Spleen (tissue), 11 donors: ENCODE results near the gene SERPINA3. TPM values are rescaled to one million over a fixed set of nuclear protein-coding genes. Genes with fewer than 3 reads are reported as not detected.
A peak's percentile ranks its signal among the peaks of the same experiment; 100 is the strongest.

Source experiments
- DNase-seq: peaks from one replicate; pipeline ENCODE4 v3.0.0-alpha.2; 2020
- H3K27ac ChIP-seq, 8 donors: fragments of 200-600 bp; sonication (generic) in 7 of 8; 1 replicate in 4 of 8; 2 replicates in 4 of 8; pipeline versions ENCODE4 v1.5.0 to v1.8.0; 2016 to 2021; ENCODE audit warnings: inconsistent platforms in 4 of 8, mild to moderate bottlenecking in 4 of 8, moderate library complexity in 1 of 8
- H3K27me3 ChIP-seq, 7 donors: fragments of 200-600 bp; sonication (generic) in 6 of 7; replicated peaks in 1 of 7; 1 replicate in 4 of 7; 2 replicates in 3 of 7; pipeline versions ENCODE4 v1.5.0 to v1.8.0; 2016 to 2021; ENCODE audit warnings: inconsistent platforms in 3 of 7, mild to moderate bottlenecking in 1 of 7
- H3K36me3 ChIP-seq, 6 donors: fragments of 200-600 bp; sonication (generic) in 5 of 6; 1 replicate in 4 of 6; 2 replicates in 2 of 6; pipeline versions ENCODE4 v1.5.0 to v1.8.0; 2016 to 2021; ENCODE audit warnings: inconsistent platforms in 2 of 6
- H3K4me1 ChIP-seq, 6 donors: fragments of 200-600 bp; sonication (generic) in 5 of 6; 1 replicate in 3 of 6; 2 replicates in 3 of 6; pipeline versions ENCODE4 v1.5.0 to v1.8.0; 2016 to 2021; ENCODE audit warnings: inconsistent platforms in 3 of 6
- H3K4me3 ChIP-seq, 8 donors: fragments of 200-600 bp; sonication (generic) in 7 of 8; 1 replicate in 4 of 8; 2 replicates in 4 of 8; pipeline versions ENCODE4 v1.5.0 to v1.8.0; 2016 to 2021; ENCODE audit warnings: inconsistent platforms in 4 of 8, mild to moderate bottlenecking in 4 of 8, moderate library complexity in 2 of 8
- H3K9me3 ChIP-seq, 8 donors: fragments of 200-600 bp; sonication (generic) in 7 of 8; 1 replicate in 4 of 8; 2 replicates in 4 of 8; pipeline versions ENCODE4 v1.5.0 to v1.8.0; 2016 to 2021; ENCODE audit warnings: inconsistent platforms in 4 of 8
- CTCF ChIP-seq, 11 experiments: fragments of 200-600 bp in 7 of 11; fragments of 450-650 bp in 4 of 11; sonication (generic) in 4 of 11; IDR thresholded peaks in 8 of 11; conservative IDR thresholded peaks in 3 of 11; 1 replicate in 7 of 11; 2 replicates in 4 of 11; pipeline versions ENCODE4 v1.4.0 to v1.8.0; 2016 to 2021; ENCODE audit warnings: antibody characterized with exemption in 11 of 11, inconsistent platforms in 4 of 11, mild to moderate bottlenecking in 1 of 11
- POLR2A ChIP-seq, 3 donors: fragments of 450-650 bp; IDR thresholded peaks; one replicate each; pipeline ENCODE4 v1.5.1; 2017; ENCODE audit warnings: antibody characterized with exemption in 3 of 3, mild to moderate bottlenecking in 1 of 3
- POLR2AphosphoS5 ChIP-seq, 3 donors: sonication (generic); formaldehyde crosslinking; IDR thresholded peaks; one replicate each; pipeline ENCODE4 v1.5.1; 2017; ENCODE audit warnings: antibody characterized with exemption in 3 of 3
- WGBS, 5 donors: extraction: QIAGEN DNeasy Blood & Tissue Kit in 3 of 5; methylation state at CpG; one replicate each; pipeline versions ENCODE4 v1.1.5 to v1.1.7; 2013 to 2018; 5-methylcytosine and 5-hydroxymethylcytosine counted together
- intact Hi-C: fragments of 100-400 bp; cut with DNase I; formaldehyde crosslinking; loops from one replicate; pipeline ENCODE4 v1.15.0; 2023; ENCODE audit warnings: low total_unique reads
- polyA plus RNA-seq, 3 donors: library from polyadenylated mRNA; stranded (reverse); fragments of 200-250 nt; gene quantifications; one replicate each; pipeline ENCODE4 v1.2.1, GENCODE V29; 2013
- total RNA-seq, 7 donors: library from RNA; depleted of rRNA in 3 of 7; stranded (reverse); fragments of >200 nt in 3 of 7; fragmentation: NEBNext Ultra II Directional in 4 of 7; extraction: Animal tissue kit (Norgen Biotek cat#: 25700) in 4 of 7; gene quantifications; one replicate each; pipeline versions ENCODE4 v1.1.0 to v1.2.1, GENCODE V29; 2016 to 2021
- donor health status: healthy with polysubstance abuse.
- donor health status: DM: no; HTN: no; CAD: no; lungs with moderate emphysema.
- donor health status: DM: no; HTN: no; CAD: no.
- donor health status: Bipolar disorder and iron deficiency.
- donor health status: healthy.
- donor health status: DM: no; HTN: no; CAD: no.
- donor health status: DM: yes; HTN: yes; CAD: no.

Gene SERPINA3
- total and polyA plus RNA-seq, 10 donors = 3.4 to 88.3 (median 10.2) TPM

DNA sequence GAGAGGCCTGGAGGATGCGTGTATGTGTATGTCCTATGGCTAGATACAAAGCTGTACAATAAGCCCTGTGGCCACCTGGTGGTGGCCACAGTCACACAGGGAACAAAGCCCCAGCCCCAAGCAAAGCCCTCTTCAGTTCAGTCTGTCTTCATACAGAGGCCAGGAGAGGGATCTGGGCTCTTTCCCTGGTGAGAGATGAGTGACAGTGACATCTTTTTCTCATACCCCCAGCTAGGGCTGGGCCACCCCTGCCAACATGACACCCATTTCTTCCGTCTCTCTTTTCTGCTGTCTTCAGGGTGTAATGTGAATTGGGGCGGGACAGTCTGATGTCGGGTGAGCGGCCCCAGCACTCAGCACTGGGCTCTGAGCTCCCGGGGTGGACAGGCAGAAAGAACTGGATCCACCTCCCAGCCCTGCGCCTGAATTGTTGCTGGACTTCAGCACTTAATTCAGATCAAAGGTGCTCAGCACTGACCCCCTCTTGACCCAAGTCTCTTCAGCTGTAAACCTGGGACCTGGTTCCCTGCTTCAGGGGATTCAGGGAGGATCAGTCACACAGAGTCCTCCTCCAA, 59.8 kb downstream of the SERPINA3 start:
- intact Hi-C loops = no loop called here
- no peaks in the 10 kb centered on the region for H3K9me3 ChIP-seq
- whole genome bisulfite sequencing, 5 donors = 76 to 88% (median 84%) methylated on average over 7 of the region's 7 CpGs

DNA sequence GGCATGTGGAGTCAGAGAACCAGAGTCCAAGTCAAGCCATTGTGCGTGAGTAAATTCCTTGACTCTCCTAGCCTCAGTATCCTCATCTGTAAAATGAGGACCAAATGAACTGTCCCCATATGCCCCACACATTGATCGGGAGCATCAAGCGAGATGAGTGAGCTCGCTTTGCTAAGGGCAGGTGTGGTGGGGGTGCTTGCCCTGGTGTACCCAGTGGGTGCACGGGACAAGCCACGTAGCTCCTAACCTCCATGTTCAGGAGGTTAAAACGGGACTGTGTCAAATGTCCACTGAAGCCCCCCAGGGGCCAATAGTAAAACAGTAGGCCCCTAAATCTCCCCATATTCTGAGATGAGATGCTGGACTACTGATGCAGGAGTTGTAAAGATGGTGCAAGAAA, 60.9 kb downstream of the SERPINA3 start:
- 89 to 97% (median 93%) methylated on average over 7 of the region's 7 CpGs for WGBS, 5 donors
- H3K9me3 ChIP-seq = no peaks in the 10 kb centered on the region
- H3K27ac ChIP-seq = no peak overlapping the region
- H3K4me1 ChIP-seq = no peaks in the 10 kb centered on the region
- no peaks in the 10 kb centered on the region for H3K36me3 ChIP-seq
- DNase-seq = no peak
- TF ChIP-seq CTCF (IDR thresholded peaks at IDR 0.05 in 8 of 11, conservative IDR thresholded peaks at IDR 0.05 in 3 of 11) (no peak), POLR2A (IDR thresholded peaks at IDR 0.05) (no peak), POLR2AphosphoS5 (IDR thresholded peaks at IDR 0.05) (no peak)
- H3K4me3 ChIP-seq = no peak overlapping the region
- peaks cover 0 to 32% (median 0%) of the 10 kb centered on the region in 7 donors for H3K27me3 ChIP-seq
- intact Hi-C loops = no loop called here

More for the DNA sequence above, 59.8 kb downstream of the SERPINA3 start:
- Histone ChIP-seq H3K27me3 (peaks cover 0 to 21% (median 0%) of the 10 kb centered on the region in 7 donors), H3K4me1 (no peaks in the 10 kb centered on the region), H3K27ac (no peak overlapping the region), H3K4me3 (no peak overlapping the region), H3K36me3 (no peaks in the 10 kb centered on the region)
- TF ChIP-seq POLR2A (IDR thresholded peaks at IDR 0.05) (no peak), CTCF (IDR thresholded peaks at IDR 0.05 in 8 of 11, conservative IDR thresholded peaks at IDR 0.05 in 3 of 11) (peak in 2 of 11 experiments; percentile 24 to 28), POLR2AphosphoS5 (IDR thresholded peaks at IDR 0.05) (no peak)
- DNase-seq = no peak

Other genes starting within 250 kb of the SERPINA3 start
- not detected for gene SERPINA2, start 245.7 kb upstream of the SERPINA3 start, total RNA-seq
- not detected for gene SERPINA2, start 245.7 kb upstream of the SERPINA3 start, polyA plus RNA-seq
- gene SERPINA1, start 223.8 kb upstream of the SERPINA3 start, total RNA-seq = 100 to 1,000 TPM; 167 to 701 (median 241) TPM
- 10 to 100 TPM; 28.4 to 60.7 (median 43.8) TPM for gene SERPINA1, start 223.8 kb upstream of the SERPINA3 start, polyA plus RNA-seq
- gene SERPINA11, start 159.6 kb upstream of the SERPINA3 start, total RNA-seq = not detected
- gene SERPINA11, start 159.6 kb upstream of the SERPINA3 start, polyA plus RNA-seq = not detected
- gene SERPINA9, start 136.2 kb upstream of the SERPINA3 start, total RNA-seq = not detected
- 1 to 10 TPM in 1 of 3 donors, under 1 TPM in 2; 0.10 to 8.9 (median 0.65) TPM for gene SERPINA9, start 136.2 kb upstream of the SERPINA3 start, polyA plus RNA-seq
- not detected for gene SERPINA12, start 102.9 kb upstream of the SERPINA3 start, total RNA-seq
- gene SERPINA12, start 102.9 kb upstream of the SERPINA3 start, polyA plus RNA-seq = not detected
- gene SERPINA4, start 50.9 kb upstream of the SERPINA3 start, total RNA-seq = not detected
- not detected for gene SERPINA4, start 50.9 kb upstream of the SERPINA3 start, polyA plus RNA-seq
- gene SERPINA5, start 31.0 kb upstream of the SERPINA3 start, total RNA-seq = 100 to 1,000 TPM in 6 of 7 donors, 10 to 100 TPM in 1; 67.3 to 216 (median 169) TPM
- 10 to 100 TPM; 11.5 to 58.2 (median 41.4) TPM for gene SERPINA5, start 31.0 kb upstream of the SERPINA3 start, polyA plus RNA-seq
- gene GSC, start 157.7 kb downstream of the SERPINA3 start, total RNA-seq = not detected
- gene GSC, start 157.7 kb downstream of the SERPINA3 start, polyA plus RNA-seq = not detected